Measurements from ENCODE around the gene GPR148. TPM values are rescaled to one million over a fixed set of nuclear protein-coding genes. Genes with fewer than 3 reads are reported as not detected.

GPR148 gene
- total RNA-seq, 1 experiment from 2014 or later = not detected

- CTCF ChIA-PET = interaction anchor here (1.0 kb wide), 1 partner anchor 21 kb away, joined by 3 read pairs; no protein-coding TSS in a partner anchor
- H3K79me2 ChIP-seq (ENCODE audit: insufficient read depth, low read length) = no peaks in the 10 kb centered on the region
- H3K9ac ChIP-seq (ENCODE audit: low read length) = no peak overlapping the region
- POLR2A ChIA-PET = no interaction called here
- ATAC-seq = no peak
- intact Hi-C loops (cut with micrococcal nuclease) = no loop called here
- no peaks in the 10 kb centered on the region for H3K4me1 ChIP-seq (ENCODE audit: control insufficient read depth in 1 of 2, insufficient read depth in 2 of 2, low read length in 2 of 2)
- H3K27ac ChIP-seq (ENCODE audit: low read depth, low read length) = no peak overlapping the region
- no peak for TF ChIP-seq ZNF274 (IDR thresholded peaks at IDR 0.05; ENCODE audit: low read depth, low read length)
- no peak for TF ChIP-seq JUND (IDR thresholded peaks at IDR 0.05)
- TF ChIP-seq RAD21 (IDR thresholded peaks at IDR 0.05; ENCODE audit: low read depth) = peak; percentile 22; the same call in 1 of the 2 replicates
- TF ChIP-seq ZFX (IDR thresholded peaks at IDR 0.05) = no peak
- TF ChIP-seq TCF7L2 (IDR thresholded peaks at IDR 0.05; ENCODE audit: borderline replicate concordance, extremely low read depth, insufficient read depth, insufficient read length) = no peak
- no peak for TF ChIP-seq POLR2AphosphoS5 (IDR thresholded peaks at IDR 0.05; ENCODE audit: low read depth, low read length)
- TF ChIP-seq ATF3 (IDR thresholded peaks at IDR 0.05) = no peak
- no peak for TF ChIP-seq CBX3 (IDR thresholded peaks at IDR 0.05; ENCODE audit: low read depth)
- TF ChIP-seq SP1 (IDR thresholded peaks at IDR 0.05; ENCODE audit: low read depth) = no peak
- no peak for TF ChIP-seq EZH2phosphoT487 (IDR thresholded peaks at IDR 0.05; ENCODE audit: borderline replicate concordance)
- peak in 1 of 3 experiments; percentile 3; a peak in 1 of 6 replicates for TF ChIP-seq CTCF (IDR thresholded peaks at IDR 0.05 in 2 of 3, conservative IDR thresholded peaks at IDR 0.05 in 1 of 3; ENCODE audit: borderline replicate concordance in 1 of 3, insufficient read depth in 1 of 3, low read depth in 2 of 3, low read length in 2 of 3)
- TF ChIP-seq, protein P1, sequence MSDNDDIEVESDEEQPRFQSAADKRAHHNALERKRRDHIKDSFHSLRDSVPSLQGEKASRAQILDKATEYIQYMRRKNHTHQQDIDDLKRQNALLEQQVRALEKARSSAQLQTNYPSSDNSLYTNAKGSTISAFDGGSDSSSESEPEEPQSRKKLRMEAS (IDR thresholded peaks at IDR 0.05) = no peak
- TF ChIP-seq, protein P2, sequence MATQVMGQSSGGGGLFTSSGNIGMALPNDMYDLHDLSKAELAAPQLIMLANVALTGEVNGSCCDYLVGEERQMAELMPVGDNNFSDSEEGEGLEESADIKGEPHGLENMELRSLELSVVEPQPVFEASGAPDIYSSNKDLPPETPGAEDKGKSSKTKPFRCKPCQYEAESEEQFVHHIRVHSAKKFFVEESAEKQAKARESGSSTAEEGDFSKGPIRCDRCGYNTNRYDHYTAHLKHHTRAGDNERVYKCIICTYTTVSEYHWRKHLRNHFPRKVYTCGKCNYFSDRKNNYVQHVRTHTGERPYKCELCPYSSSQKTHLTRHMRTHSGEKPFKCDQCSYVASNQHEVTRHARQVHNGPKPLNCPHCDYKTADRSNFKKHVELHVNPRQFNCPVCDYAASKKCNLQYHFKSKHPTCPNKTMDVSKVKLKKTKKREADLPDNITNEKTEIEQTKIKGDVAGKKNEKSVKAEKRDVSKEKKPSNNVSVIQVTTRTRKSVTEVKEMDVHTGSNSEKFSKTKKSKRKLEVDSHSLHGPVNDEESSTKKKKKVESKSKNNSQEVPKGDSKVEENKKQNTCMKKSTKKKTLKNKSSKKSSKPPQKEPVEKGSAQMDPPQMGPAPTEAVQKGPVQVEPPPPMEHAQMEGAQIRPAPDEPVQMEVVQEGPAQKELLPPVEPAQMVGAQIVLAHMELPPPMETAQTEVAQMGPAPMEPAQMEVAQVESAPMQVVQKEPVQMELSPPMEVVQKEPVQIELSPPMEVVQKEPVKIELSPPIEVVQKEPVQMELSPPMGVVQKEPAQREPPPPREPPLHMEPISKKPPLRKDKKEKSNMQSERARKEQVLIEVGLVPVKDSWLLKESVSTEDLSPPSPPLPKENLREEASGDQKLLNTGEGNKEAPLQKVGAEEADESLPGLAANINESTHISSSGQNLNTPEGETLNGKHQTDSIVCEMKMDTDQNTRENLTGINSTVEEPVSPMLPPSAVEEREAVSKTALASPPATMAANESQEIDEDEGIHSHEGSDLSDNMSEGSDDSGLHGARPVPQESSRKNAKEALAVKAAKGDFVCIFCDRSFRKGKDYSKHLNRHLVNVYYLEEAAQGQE (IDR thresholded peaks at IDR 0.05; ENCODE audit: low read depth) = no peak
- no peak for TF ChIP-seq ELF1 (IDR thresholded peaks at IDR 0.05; ENCODE audit: borderline replicate concordance, low read depth)
- no peak for TF ChIP-seq YY1 (IDR thresholded peaks at IDR 0.05; ENCODE audit: extremely low read depth, insufficient replicate concordance, low read depth, low read length)
- no peak for TF ChIP-seq EGR1 (IDR thresholded peaks at IDR 0.05; ENCODE audit: low read depth)
- TF ChIP-seq POLR2A (IDR thresholded peaks at IDR 0.05; ENCODE audit: borderline replicate concordance, extremely low read depth, insufficient read depth, insufficient read length) = no peak
- no peaks in the 10 kb centered on the region for H4K20me1 ChIP-seq (ENCODE audit: insufficient read depth)
- no peaks in the 10 kb centered on the region for H3K36me3 ChIP-seq (ENCODE audit: control insufficient read depth in 1 of 2, insufficient read depth in 2 of 2, low read length in 2 of 2)
- no peak overlapping the region for H3K4me2 ChIP-seq (ENCODE audit: low read length)
- H3K9me3 ChIP-seq (ENCODE audit: control insufficient read depth in 1 of 2, insufficient read depth in 1 of 2, low read depth in 1 of 2, low read length in 2 of 2) = no peaks in the 10 kb centered on the region
- BruUV-seq (replicated peaks) = no TSS peak
- H3K9me2 ChIP-seq (ENCODE audit: insufficient read depth) = no peaks in the 10 kb centered on the region
- RAD21 ChIA-PET (ENCODE audit: low non-redundant PET in 1 of 2, low total read pairs in 2 of 2, uncharacterized antibody in 2 of 2, unreplicated experiment in 2 of 2) = no interaction called here
- DNase-seq (ENCODE audit: low read depth, low spot score) = no peak
- H3K27me3 ChIP-seq (ENCODE audit: insufficient read depth, low read length) = 0 out of 2 replicates have a peak, but pooled peaks cover 4% of the 10 kb centered on the region
- H2AFZ ChIP-seq (ENCODE audit: low read depth, low read length, poor library complexity, severe bottlenecking) = no peak overlapping the region
- no peak overlapping the region for H3K4me3 ChIP-seq (replicated peaks in 1 of 2; ENCODE audit: low read depth in 1 of 2, low read length in 2 of 2)
Measured at GRCh38 chr2:130776550-130776949, 47.7 kb downstream of the GPR148 start.

Data from HCT116 (cell line).